GM12892 (cell line): ENCODE measurements around the gene C2orf81.

Source experiments
- POLR2A ChIP-seq: IDR thresholded peaks from 2 replicates; pipeline ENCODE4 v1.6.1; 2011; ENCODE audit warnings: low read depth, low read length, control low read depth
- POLR2AphosphoS5 ChIP-seq: IDR thresholded peaks from 2 replicates; pipeline ENCODE4 v1.6.1; 2011; ENCODE audit warnings: low read depth, low read length, control low read depth

GRCh38 chr2:74378007-74378406 is 43.4 kb downstream of the C2orf81 start:
- TF ChIP-seq POLR2A (no peak), POLR2AphosphoS5 (no peak)
